RKO (cell line): Measurements from ENCODE around the gene ST3GAL2.
A peak's percentile ranks its signal among the peaks of the same experiment; 100 is the strongest.
"Not testable (repeated sequence)": the region's sequence is repeated elsewhere in the genome, so short reads cannot be mapped to it uniquely, and the experiment has no call there.

Experiments
- DNase-seq: peaks from one replicate; pipeline ENCODE4 v3.0.0-alpha.2; 2016; ENCODE audit warnings: low spot score

The ST3GAL2 gene

DNA sequence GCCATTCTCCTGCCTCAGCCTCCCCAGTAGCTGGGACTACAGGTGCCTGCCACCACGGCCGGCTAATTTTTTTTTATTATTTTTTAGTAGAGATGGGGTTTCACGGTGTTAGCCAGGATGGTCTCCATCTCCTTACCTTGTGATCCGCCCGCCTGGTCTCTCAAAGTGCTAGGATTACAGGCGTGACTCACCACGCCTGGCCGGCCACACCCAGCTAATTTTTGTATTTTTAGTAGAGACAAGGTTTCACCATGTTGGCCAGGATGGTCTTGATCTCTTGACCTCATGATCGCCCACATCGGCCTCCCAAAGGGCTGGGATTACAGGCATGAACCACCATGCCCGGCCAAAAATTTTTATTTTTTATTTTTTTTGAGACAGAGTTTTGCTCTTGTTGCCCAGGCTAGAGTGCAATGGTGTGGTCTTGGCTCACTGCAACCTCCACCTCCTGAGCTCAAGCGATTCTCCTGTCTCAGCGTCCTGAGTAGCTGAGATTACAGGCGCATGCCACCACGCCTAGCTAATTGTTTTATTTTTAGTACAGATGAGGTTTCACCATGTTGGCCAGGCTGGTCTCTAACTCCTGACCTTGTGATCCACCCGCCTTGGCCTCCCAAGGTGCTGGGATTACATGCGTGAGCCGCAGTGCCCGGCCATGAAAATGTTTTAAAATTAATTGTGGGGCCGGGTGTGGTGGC, 52.5 kb downstream of the ST3GAL2 start:
- DNase-seq = not testable (repeated sequence)

GRCh38 chr16:70383421-70383960, 55.4 kb downstream of the ST3GAL2 start:
- no peak for DNase-seq

- no peak for DNase-seq
Measured at GRCh38 chr16:70381604-70382342, 57.1 kb downstream of the ST3GAL2 start.

DNA sequence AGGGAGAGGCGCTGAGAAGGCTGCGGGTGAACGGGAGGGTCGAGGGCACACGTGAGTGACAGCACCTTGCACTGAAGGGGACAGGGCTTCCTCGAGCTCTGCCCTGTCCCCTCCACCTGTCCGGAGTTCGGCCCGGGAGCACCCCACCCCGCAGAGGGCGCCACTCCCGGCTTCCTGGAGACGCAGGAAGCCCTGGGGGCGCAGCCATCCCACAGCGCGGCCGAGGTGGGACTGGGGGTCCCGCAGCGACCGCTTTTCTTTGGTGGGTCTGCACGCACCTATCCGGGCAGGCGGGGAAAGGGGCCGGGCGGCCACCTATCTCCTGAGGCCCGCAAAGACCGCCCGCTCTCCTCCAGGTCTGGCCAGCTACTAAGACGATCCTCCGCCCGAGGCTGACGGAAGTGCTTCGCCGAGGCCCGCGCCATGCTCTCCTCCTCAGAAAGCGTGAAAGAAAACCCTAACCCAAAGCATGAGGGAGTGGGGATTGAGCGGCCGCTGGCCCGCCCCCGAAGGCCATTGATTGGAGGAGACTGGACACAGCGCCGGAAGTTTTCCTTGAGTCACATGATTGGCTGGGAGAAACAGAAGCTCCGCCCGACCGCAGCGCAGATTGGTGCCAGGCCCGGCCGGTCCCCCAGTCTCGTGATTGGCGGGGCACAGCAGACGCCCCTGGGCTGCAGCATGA, 57.8 kb downstream of the ST3GAL2 start:
- DNase-seq = peak; percentile 99

DNA sequence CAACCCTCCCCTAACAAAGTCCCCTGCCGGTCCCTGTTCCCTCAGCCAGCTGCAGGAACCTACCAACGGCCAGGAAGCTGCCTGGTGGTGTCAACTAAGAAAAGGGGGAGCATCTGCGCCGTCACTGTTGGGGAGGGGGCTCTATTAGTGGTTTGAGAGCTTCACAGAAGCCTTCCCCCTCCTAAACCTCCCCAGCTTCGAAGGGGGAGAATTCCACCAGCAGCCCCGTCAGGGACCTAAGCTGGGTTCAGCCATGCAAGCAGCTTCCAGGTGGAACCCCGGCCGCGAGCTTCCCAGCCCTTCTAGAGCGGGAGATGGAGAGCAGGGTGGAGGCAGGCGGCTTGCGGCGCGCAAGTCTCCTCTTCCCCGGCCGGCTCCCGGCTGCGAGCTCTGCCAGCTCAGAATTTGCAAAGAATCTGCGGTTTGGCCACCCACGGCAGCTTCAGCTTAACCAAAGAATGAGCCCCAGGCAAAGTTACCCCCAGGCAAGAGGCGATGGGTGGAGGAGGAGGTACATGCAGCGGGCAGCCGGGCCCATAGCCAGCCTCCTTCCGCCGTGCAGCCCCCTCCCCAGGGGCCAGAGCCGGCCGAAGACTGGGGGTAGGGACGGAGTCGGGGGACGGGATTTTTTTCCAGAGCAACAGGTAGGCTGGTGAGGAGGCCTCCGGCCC, 58.5 kb downstream of the ST3GAL2 start:
- peak; percentile 82 for DNase-seq

DNA sequence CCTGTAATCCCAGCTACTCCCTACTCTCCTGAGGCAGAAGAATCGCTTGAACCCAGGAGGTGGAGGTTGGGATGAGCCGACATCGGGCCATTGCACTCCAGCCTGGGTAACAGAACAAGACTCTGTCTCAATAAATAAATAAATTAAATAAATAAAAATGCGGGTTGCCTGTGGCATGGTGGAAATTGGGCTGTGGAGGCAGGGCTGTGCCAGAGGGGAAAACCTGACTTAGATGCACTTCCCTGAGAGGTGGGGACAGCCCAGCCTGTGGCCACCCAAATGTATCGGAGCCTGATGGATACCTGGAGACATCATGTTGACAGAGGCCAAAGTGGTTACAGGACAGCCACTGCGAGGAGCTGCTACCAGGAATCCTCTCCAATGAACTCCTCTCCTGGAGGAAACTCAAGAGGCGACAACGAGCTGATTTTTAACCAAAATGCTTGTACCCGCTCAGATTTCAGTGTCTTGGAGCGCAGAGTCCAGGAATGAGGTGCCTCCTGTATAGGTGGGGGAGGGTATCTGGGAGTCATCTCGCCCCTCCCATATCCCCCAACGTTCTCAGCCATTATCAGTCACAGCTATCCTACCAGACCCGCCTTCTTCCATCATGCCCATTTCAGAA, 59.9 kb downstream of the ST3GAL2 start:
- DNase-seq = no peak

DNA sequence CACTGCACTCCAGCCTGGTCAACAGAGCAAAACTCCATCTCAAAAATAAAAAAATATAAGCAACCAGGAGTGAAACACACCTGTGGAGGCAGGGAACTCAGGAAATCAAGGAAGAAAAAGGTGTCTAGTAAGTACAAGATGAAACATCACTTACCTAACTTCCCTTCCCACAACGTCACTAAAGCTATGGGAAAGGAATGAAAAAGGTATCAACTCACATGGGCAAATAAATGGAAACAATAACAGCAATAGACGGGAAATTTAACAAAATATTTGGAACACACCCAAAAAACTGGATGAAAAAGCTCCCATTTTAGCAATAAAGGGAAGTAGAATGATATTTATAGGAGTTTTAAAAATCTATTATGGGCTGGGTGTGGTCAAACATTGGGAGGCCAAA, 61.1 kb downstream of the ST3GAL2 start:
- DNase-seq = no peak

- no peak for DNase-seq
Measured at GRCh38 chr16:70375636-70376611, 63.0 kb downstream of the ST3GAL2 start.

- no peak for DNase-seq
Measured at GRCh38 chr16:70374213-70374612, 64.7 kb downstream of the ST3GAL2 start.

- no peak for DNase-seq
Measured at GRCh38 chr16:70372921-70373728, 65.8 kb downstream of the ST3GAL2 start.

DNA sequence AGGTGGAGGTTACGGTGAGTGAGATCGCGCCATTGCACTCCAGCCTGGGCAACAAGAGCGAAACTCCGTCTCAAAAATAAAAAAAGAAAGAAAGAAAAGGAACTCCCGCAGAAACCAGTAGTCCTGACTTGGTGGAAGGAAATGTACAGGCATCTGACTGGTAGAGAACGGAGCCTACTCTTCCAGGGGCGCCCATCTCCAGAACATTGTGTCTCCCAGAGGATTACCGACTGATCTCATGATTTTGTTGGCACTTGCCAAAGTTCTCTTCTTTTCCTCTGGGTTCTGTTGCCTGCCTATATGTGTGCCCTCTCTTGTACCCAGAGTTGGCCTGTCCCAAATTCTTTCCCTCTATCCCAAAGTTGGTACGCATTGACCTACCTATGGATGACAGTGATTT, 68.0 kb downstream of the ST3GAL2 start:
- no peak for DNase-seq

GRCh38 chr16:70370145-70370544, 68.8 kb downstream of the ST3GAL2 start:
- DNase-seq = not testable (repeated sequence)

DNA sequence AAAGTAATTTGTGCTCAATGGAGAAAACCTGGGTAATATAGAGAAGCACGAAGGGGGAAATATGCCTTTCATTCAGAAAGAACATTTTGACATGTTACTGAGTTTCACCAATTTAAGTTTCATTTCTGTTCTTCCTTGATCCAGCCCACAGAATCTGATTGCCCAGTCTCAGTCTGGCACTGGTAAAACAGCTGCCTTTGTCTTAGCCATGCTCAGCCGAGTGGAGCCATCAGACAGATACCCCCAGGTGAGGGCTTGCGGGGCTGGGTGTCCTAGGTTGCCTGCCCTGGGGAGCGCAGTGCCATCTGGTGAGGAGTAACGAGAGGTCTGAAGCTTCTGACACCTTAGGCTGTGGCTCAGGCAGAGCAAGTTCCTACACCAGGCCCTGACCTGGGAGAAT, 74.5 kb downstream of the ST3GAL2 start:
- no peak for DNase-seq

DNA sequence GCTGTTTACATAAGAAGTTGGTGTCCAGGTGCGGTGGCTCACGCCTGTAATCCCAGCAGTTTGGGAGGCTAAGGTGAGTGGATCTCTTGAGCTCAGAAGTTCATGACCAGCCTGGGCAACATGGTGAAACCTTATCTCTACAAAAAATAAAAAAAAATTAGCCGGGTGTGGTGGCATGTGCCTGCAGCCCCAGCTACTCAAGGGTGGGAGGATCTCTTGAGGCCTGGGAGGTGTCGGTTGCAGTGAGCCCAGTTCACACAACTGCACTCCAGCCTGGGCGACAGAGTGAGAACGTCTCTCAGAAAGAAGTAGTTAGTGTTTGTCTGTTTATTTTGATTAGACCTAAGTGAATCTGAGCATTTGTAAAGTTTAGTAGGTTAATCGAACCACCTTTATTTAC, 79.3 kb downstream of the ST3GAL2 start:
- DNase-seq = no peak

- DNase-seq = peak; percentile 50
Measured at GRCh38 chr16:70349783-70350182, 89.1 kb downstream of the ST3GAL2 start.

GRCh38 chr16:70348991-70349390, 89.9 kb downstream of the ST3GAL2 start:
- DNase-seq = no peak

DNA sequence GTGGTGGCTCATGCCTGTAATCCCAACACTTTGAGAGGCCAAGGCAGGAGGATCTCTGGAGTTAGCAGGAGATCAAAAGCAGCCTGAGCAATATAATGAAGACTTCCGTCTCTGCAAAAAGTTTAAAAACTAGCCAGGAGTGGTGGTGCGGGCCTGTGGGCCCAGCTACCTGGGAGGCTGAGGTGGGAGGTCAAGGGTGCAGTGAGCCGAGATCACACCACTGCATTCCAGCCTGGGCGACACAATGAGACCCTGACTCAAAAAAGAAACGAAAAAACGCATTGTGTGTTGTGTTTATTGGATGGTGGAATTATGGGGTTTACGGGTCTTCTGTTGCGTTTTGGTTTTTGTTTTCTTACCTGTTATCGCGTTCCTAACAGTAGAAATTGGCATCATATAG, 93.1 kb downstream of the ST3GAL2 start:
- DNase-seq = no peak

DNA sequence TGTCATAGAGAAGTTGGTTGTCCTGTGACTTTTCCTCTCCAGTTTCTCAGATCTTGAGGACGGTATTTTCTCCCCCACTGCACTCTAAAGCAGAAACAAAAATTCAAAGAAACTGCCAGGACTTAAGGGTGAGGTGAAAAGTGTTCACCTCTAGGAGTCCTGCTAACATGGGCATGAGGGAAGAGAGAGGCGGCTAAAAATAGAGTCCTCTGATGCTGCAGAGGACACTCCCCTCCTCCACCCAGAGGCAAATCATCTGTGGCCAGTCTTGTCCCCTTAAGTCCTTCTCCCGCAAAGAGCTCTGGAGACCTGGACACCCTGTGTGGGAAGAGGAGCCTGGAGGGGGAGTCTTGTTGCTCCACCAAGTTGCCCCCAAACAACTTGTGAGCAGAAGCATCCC, 96.9 kb downstream of the ST3GAL2 start:
- no peak for DNase-seq

- no peak for DNase-seq
Measured at GRCh38 chr16:70341600-70341999, 97.3 kb downstream of the ST3GAL2 start.

- DNase-seq = no peak
Measured at GRCh38 chr16:70337814-70338213, 101.1 kb downstream of the ST3GAL2 start.
